HG03039 (cell line): ENCODE data around the gene RAB11A.
"Not testable (repeated sequence)": the region's sequence is repeated elsewhere in the genome, so short reads cannot be mapped to it uniquely, and the experiment has no call there.

ENCODE experiments used
- ATAC-seq: cut with Tn5 transposase; IDR thresholded peaks from one replicate; pipeline ENCODE4 v1.9.1; 2021; ENCODE audit warnings: mild to moderate bottlenecking, moderate library complexity; ENCODE audit not compliant: unreplicated experiment

The RAB11A gene

DNA sequence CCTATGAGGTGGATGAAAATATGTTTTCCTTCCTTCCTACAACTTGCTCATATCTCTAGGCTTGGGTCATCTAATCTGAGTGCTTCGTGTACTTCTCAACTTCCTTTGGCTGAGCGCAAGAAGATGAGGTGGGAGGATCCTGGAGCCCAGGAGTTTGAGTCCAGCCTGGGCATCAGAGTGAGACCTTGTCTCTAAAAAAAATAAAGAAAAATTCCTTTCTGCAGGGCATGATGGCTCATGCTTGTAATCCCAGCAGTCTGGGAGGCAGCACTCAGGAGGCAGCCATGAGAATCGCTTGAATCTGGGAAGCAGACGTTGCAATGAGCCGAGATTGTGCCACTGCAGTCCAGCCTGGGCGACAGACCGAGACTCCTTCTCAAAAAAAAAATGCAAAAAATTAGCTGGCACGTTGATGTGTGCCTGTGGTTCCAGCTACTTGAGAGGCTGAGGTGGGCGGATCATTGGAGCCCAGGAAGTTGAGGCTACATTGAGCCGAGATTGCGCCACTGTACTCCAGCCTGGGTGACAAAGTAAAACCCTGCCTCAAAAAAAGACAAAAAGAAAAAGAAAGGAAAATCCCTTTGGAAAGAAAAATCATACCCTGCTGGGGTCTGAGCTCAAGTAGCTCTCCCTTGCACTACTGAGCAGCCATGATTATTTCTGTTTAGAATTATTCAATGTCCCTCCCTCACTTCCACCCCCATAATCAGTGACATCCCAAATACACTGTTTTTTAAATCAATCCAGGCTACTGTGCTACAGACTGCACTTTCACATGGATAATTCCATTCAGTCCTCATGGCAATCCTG is 28.0 kb upstream of the RAB11A start:
- ATAC-seq = no peak

GRCh38 chr15:65845826-65846519 is 23.3 kb upstream of the RAB11A start:
- no peak for ATAC-seq

DNA sequence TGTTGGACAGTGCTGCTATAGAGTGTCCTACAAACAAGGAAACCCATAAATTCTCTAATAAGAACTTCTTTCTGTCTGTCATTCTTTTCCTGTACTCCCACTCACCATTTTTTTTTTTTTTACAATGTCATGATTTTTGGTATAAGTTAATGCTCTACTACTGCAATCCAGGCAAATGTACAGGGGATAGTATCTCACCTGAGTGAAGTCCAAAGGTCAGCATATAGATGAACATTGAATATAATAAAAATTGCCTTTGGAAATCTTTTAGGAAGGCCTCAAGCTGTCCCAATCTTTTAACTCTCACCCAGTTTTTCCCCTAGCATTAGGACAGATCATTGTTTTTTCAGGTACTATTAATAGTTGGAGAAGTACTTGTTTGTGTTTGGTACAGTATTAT is 21.3 kb upstream of the RAB11A start:
- ATAC-seq = no peak

DNA sequence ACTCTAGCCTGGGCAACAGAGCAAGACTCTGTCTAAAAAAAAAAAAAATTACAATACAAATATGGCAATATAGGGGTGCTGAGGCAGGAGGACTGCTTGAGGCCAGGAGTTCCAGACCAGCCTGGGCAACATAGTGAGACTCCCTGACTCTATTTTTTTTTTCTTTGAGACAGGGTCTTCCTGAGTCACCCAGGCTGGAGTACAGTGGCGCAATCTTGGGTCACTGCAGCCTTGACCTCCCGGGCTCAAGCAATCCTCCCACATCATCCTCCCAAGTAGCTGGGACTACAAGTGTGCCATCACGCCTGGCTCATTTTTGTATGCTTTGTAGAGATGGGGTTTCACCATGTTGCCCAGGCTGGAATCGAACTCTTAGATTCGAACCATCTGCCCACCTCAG is 17.3 kb upstream of the RAB11A start:
- no peak for ATAC-seq

DNA sequence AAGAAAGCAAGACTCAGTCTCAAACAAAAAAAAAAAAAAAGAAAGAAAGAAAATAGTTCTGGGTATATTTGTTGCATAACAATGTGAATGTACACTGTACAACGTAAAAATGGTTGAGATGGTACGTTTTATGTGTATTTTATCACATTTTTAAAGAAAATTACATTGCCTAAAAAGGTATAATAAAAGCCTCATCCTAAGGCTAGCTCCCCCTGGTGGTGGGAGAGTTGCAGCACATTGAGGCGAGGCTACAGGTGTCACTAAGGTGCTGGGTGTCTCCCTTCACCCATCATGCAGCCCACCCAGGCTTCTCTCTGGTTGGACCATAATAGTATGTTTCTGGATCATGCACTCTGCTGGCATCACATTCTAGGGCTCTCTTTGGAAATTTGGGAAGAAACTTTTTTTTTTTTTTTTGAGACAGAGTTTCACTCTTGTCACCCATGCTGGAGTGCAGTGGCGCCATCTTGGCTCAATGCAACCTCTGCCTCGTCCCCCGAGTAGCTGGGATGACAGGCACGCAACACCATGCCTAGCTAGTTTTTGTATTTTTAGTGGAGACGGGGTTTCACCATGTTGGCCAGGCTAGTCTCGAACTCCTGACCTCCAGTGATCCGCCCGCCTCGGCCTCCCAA is 12.4 kb upstream of the RAB11A start:
- no peak for ATAC-seq

DNA sequence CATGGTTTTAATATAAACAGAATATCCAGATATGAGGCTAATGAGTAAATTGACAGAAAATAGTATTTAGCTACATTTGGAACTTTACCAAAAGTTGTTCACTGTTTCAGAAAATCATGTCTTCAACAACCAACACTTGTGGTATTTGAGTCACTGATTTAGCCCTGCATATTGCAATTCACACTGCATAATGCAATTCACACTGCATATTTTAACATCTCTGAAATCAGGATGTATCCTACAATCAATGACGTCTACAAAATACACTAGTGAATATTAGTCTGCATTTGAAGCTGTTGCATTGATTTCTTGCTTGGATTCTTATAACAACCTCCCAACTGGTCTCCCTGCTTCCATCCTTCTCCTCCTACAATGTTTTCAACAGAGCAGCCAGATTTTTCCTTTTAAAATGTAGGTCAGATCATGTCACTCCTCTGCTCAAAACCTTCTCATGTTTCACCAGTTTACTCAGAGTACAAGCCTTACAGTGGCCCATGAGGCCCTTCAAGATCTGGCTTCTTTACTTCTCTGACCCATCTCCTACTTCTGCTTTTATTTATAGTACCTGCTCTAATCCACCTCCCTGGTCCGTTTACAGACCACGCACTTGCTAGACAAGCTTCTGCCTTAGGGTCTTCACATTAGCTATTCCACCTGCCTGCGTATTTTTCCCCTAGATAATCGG is 11.4 kb upstream of the RAB11A start:
- ATAC-seq = no peak

DNA sequence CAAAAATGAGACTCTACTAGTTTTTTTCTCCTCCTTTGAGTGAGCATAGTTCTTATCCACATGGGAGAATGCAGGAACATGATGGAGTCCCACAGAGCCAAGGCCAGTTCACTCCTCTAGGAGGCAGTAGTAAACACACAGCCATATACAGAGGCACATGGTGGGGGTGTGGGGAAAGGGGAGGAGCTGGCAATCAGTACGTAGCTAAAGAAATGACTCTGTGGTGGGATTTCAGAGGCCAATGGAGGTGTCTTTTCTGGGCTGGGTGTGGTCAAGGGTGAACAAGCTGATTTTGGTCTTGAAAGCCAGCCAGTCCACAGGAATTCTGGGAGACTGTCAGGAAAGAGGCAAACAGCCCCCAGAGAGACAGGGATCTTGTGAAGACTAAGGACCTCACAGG is 6.6 kb upstream of the RAB11A start:
- ATAC-seq = no peak

GRCh38 chr15:65863106-65863505 is 6.2 kb upstream of the RAB11A start:
- ATAC-seq = no peak

- no peak for ATAC-seq
Measured at GRCh38 chr15:65867244-65867643, 2.0 kb upstream of the RAB11A start.

DNA sequence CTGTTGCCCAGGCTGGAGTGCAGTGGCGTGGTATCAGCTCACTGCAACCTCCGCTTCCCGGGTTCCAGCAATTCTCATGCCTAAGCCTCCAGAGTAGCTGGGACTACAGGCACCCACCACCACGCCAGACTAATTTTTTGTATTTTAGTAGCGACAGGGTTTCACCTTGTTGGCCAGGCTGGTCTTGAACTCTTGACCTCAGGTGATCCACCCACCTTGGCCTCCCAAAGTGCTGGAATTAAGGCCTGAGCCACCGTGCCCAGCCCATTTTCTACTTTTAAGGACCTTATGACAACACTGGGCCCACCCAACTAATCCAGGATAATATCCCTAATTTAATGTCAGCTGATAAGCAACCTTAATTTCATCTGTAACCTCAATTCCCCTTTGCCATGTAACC is 1.4 kb upstream of the RAB11A start:
- not testable (repeated sequence) for ATAC-seq

GRCh38 chr15:65868546-65869125 is 655 bp upstream of the RAB11A start:
- no peak for ATAC-seq

DNA sequence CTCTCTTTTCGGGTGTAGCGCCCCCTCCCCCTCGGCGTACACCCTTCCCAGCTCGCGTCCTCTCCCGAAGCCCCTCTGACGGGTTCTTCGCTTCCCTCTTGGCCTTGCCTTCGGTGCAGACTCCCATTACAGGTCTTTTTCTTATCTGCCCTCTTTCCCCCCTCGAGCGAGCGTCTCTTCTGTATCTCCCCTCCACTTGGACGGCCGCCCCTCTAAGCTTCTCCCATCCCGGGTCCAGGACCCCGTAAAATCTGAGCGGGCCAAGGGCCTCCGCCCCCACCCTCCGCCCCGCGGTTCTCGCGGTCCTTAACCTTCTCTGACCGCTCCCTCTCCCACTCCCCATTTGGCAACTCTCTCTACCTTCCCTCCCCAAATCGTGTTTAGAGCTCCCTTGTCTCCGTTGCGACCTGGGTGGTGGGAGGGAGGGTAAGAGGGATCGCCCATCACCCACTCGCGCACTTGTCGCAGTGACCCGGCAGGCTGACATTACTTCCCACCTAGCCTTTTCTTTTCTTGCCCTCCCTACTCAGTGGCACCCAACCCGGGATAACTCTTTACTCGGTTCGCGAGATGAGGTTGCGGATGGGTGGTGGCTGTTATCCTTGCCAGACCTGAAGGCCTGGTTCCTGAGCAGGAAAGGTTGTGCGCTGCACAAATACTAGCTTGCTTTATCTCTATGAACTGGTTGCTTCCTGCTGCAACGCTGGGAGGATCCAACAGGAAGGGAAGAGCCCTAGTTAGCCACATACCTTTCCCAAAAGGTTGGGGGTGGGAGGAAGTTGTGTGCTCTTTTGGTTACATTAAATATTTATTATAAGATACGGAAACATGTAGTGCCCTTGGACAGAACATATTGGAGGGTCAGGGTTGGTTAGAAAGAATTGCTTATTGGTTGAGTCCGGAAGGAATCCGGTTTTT is 922 bp downstream of the RAB11A start:
- ATAC-seq = no peak

DNA sequence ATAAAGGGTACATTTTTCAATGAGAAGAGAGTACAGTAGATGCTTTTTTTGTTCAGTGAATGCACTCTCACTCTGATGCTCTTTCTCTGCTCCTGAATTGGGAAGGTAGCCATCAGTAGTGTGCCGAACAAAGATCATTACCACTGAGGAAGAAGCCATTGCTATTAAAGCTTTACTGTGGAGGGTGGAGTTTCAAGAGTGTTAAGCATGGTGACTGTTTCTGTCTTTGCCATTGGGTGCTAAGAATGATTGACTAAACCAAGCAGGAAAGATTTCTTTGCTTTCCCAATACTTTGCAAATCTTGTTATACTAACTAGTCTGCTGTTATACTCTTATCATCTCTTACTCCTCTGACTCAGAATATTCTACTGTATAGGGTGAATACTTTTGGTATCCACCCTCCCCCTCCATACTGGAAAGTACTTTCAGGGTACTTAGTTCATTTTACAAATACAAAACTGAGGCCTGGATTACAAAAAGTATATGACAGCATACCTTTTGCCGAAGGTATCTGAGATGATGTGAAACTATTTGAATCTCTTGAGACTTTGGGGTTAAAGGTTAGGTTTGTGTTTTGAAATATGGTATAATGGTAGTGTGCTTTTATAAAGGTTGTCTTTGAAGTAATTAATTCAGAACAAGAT is 1.7 kb downstream of the RAB11A start:
- ATAC-seq = no peak

GRCh38 chr15:65871886-65872285 is 2.6 kb downstream of the RAB11A start:
- ATAC-seq = not testable (repeated sequence)

DNA sequence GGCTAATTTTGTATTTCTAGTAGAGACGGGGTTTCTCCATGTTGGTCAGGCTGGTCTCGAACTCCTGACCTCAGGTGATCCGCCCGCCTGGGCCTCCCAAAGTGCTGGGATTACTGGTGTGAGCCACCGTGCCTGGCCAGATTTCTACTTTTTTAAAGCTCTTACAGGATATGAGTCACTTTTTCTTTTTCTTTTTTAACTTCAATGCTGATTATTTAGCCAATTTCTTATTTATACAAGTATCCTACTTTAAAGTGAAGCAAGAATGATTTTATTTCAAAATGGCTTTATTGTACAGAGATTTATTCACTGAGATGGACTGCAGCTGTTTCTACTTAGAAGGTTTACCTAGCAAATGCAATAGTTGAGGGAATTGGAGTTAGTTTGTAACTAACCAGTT is 3.3 kb downstream of the RAB11A start:
- not testable (repeated sequence) for ATAC-seq

GRCh38 chr15:65873256-65873655 is 4.0 kb downstream of the RAB11A start:
- ATAC-seq = no peak

DNA sequence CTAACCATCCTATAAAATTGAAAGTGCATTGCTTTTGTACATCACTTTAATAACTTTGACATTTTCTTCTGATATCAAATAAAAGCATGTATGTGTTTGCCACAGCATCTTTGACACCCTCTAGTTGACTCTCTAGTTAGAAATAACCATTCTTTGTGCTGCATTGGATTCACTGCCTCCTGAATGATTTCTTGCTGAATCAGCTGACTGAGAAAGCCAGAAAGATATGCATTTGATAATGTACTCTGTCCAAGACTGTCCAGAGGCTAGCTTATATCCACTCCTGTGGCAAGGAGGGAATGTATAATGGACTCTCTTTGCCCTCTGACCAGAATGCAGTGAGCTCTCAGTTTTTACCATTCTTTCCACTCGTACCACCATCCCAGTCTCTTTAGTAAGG is 6.2 kb downstream of the RAB11A start:
- ATAC-seq = no peak

DNA sequence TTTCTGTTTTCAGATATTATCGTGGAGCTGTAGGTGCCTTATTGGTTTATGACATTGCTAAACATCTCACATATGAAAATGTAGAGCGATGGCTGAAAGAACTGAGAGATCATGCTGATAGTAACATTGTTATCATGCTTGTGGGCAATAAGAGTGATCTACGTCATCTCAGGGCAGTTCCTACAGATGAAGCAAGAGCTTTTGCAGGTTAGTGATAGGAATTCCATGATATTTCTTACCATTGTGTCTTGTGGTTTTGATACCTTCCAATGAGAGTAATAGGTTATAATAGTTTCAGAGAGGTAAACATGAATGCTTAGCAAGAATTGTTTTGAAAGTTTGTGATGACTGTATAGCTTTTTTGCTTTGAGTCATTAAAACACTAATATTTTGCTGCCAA is 8.5 kb downstream of the RAB11A start:
- no peak for ATAC-seq

GRCh38 chr15:65881766-65882434 is 12.6 kb downstream of the RAB11A start:
- ATAC-seq = no peak
